Epithelial cell of esophagus (primary cell): ENCODE results near the gene ZBTB16.

Source experiments
- DNase-seq: peaks from one replicate; pipeline ENCODE4 v3.0.0; 2010; ENCODE audit warnings: low read depth
- H3K4me3 ChIP-seq: 2 replicates; pipeline ENCODE4 v1.5.1; 2011; ENCODE audit warnings: mild to moderate bottlenecking, low read length, control low read depth
- TF ChIP-seq, protein P1 (sequence below): IDR thresholded peaks from 2 replicates; pipeline ENCODE4 v1.5.1; 2011; ENCODE audit warnings: low read depth, mild to moderate bottlenecking, low read length, control low read depth, inconsistent platforms; ENCODE audit not compliant: insufficient read depth; ENCODE audit errors: missing control alignments

Gene ZBTB16

DNA sequence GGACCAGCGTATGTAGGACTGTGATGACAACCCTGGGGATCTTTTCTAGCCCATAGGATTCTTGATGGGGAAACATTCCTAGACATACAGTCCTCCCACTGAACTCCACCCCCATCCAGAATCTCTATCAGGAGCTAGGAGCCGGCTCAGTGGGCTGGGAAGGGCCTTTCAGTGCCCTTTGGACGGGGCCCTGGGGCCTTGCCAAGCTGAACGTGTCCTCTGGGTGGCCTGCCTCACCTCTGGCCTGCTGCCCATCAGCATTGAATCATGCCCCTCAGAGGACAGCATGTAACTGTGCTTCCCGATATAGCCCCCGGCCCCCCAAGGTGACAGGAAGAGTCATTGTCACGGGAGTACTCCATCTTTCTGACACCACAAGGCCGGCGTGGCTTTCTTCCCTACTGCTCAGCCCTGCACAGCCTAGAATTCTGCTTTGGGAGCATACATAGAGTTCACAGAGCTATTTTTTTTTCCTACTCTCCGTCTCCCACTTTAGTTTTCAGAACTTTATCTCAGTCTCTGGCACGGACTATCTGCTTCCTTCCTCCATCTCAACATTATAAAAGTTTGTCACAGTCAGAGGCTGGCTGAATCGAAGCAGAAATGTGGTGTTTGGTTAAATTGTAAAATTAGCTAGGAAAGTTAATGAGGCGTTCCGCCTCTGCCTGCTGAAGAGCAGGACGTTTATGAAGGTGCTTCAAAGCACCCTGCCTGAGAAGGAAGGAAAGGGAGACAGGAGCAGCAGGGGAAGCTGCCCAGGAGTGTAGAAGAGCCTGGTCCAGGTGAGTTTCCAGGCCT lies 111.9 kb downstream of the ZBTB16 start:
- no peak overlapping the region for H3K4me3 ChIP-seq
- DNase-seq, result no peak
- TF ChIP-seq, protein P1, sequence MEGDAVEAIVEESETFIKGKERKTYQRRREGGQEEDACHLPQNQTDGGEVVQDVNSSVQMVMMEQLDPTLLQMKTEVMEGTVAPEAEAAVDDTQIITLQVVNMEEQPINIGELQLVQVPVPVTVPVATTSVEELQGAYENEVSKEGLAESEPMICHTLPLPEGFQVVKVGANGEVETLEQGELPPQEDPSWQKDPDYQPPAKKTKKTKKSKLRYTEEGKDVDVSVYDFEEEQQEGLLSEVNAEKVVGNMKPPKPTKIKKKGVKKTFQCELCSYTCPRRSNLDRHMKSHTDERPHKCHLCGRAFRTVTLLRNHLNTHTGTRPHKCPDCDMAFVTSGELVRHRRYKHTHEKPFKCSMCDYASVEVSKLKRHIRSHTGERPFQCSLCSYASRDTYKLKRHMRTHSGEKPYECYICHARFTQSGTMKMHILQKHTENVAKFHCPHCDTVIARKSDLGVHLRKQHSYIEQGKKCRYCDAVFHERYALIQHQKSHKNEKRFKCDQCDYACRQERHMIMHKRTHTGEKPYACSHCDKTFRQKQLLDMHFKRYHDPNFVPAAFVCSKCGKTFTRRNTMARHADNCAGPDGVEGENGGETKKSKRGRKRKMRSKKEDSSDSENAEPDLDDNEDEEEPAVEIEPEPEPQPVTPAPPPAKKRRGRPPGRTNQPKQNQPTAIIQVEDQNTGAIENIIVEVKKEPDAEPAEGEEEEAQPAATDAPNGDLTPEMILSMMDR, result no peak

DNA sequence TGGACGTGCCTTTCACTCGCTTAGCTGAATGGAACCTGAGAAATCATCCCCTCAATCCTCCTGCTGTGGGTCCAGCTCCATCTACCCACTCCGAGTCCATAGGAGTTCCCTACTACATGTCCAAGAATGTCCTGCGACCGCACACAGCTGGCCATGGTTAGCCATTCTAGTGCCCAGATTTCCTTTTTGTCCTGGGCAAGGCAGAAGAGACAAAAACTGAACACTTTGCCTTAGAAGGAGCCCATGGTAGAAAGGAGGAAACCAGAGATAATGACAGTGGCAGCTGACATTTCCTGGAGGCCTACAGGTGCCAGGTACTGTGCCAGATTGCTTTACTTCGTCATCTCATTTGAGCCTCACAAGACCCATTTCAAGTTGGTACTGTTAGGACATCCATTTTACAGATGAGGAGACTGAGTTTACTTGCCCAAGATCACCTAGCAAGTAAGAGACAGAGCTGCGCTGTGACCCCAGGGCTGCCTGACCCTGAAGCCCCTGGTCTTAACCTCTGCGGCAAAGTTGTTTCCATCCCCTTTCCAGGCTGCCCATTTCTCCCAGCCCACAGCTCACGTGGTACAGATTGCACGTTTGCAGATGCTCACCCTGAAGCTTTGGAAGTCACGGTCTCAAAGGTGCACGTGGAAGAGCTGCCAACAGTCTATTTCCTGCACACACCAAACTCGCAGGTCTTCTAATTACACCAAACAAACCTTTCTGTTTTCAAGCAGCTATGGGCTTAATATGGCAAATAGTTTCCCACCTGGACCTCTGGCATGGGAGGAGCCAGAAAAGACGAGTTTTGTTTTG lies 112.7 kb downstream of the ZBTB16 start:
- no peak for DNase-seq
- TF ChIP-seq, protein P1, result no peak
- no peak overlapping the region for H3K4me3 ChIP-seq

DNA sequence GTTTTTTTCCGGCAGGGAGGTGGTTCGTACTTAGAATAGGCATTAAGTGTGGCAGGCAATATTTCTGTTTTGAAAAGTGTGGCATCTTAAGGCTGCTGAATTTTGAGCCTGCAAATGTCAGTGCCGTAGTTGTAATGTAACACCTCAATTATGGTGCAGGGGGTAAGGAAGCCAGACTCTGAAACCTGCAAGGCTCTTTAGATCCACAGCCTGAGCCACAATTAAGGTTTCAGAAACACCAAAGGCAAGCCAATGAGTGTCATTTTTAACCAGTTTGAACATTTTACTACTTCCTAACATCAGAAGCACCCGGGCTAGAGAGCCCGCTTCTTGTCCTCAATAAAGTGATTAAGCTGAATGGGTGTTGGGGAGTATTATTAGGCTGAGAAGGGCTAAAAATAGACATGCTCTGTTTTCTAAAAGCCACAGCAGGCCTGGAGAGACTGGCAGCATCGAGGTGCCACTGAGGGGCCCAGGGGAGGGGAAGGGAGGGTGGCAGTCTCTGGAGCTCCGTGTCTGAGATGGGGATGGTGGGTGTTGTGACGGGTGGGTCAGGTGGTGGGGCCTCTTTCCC lies 113.4 kb downstream of the ZBTB16 start:
- TF ChIP-seq, protein P1, result no peak
- no peak for DNase-seq

DNA sequence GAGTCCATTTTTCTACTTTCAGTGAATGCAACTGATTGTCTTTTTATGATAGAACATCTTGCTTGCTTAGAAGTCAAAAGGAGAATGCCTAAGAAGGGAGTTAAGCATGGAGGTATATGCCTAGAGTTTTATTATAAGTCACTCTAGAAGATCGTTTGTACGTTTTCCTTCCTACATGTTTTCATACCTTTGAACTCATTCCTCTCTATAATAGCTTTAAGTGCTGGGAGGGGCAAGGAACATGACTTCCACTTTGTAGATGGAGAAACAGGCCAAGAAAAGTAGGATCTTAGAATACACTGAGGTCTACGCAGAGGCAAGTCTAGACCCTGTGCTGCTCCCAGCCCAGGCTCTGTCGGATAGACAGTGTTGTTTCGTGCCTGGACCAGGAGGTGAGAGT lies 114.3 kb downstream of the ZBTB16 start:
- DNase-seq, result no peak
- TF ChIP-seq, protein P1, result no peak
- H3K4me3 ChIP-seq, result no peak overlapping the region

More for the DNA sequence above, 113.4 kb downstream of the ZBTB16 start:
- no peak overlapping the region for H3K4me3 ChIP-seq

DNA sequence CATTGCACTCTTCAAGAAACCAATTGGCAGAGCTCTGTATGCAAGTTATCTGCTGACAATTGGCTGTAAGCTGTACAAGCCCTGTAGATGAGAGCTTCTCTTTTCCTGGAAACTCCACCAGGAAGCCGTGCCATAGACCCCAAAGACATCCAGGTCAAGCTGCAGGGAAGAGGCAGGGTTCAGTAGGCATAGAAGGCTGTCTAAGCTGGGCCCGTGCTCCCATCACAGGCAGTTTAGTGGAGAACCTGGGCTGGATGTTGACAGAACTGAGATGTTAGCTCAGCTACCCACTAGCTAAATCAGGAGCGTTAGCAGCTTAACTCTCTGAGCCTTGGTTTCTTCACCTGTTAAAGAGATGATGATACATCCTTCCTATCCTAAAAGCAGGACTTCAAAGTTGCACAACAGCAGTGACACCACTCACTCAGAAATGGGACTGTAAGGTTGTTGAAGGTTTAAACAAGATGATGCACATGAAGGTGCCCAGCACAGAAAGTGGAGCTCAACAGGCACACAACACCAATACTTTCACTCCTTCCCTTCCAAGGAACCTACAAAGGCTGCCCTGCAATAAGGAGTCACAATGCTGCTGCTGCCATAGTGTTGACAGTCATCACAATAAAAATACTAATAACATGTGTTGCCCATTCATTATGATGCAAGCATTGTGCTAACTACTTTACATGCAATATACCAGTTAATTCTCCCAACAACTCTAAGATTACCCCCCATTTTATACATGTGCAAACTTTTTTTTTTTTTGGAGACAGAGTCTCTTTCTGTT lies 115.4 kb downstream of the ZBTB16 start:
- TF ChIP-seq, protein P1, result no peak
- DNase-seq, result peak; percentile 24
- H3K4me3 ChIP-seq, result no peak overlapping the region

DNA sequence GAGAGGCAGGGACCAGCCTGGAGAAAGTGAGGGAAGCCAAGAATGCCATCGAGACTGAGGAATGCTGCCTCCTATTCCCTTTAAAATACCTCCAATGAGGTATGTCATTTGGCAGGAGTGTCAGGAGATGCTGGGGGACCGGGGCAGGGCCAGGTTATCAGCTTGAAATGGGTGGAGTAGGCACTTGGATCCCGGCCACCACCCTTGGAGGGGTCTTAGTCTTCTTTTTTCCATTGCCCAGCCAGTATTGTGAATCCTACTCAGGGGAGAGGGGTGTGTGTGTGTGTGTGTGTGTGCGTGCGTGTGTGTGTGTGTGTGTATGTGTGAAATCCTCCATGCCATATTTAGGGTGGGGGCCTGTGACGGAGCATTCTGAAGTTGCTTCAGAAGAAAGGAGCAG lies 116.2 kb downstream of the ZBTB16 start:
- H3K4me3 ChIP-seq, result no peak overlapping the region
- DNase-seq, result no peak
- TF ChIP-seq, protein P1, result no peak
